ENCODE data around the gene PTTG1IP. TPM values are rescaled to one million over a fixed set of nuclear protein-coding genes. Genes with fewer than 3 reads are reported as not detected.

The PTTG1IP gene, protein sequence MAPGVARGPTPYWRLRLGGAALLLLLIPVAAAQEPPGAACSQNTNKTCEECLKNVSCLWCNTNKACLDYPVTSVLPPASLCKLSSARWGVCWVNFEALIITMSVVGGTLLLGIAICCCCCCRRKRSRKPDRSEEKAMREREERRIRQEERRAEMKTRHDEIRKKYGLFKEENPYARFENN
- total RNA-seq (2014; rRNA removed; shearing (Covaris generic)), result 94.1 and 99.0 TPM in 2 replicates

DNA sequence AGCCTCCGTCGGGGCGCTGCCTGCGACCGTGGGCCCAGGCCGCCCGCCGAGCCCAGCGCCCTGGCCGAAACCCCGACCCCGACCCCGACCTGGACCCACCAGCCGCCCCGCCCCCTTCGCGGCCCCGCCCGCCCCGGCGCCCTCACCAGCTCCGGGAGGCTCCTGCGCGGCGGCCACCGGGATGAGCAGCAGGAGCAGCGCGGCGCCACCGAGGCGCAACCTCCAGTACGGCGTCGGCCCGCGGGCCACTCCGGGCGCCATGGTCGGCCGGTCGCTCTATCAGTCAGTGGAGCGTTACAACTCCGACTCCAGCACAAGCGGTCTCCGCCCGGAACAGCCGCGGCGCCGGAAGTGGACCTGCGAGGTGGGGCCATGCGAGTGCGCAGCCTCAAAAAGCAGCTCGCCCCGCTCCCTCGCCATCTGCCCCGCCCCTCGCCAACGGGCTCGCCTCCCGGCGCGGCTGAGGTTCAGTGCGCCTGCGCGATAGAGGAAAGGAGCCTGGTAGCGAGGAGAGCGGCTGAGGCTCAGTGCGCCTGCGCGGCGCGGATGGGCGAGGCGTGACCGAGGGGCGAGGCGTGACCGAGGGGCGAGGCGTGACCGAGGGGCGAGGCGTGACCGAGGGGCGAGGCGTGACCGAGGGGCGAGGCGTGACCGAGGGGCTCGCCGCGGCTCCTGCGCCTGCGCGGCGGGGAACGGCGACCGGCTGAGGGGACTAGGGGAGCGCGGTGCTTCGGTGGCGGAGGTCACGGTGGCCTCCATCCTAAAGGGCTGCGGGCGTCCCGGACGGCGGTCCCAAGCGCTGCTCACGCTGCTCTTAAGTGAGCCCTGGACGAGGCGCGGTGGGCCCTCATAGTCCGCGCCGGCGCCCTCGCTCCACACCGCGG is at the start of gene PTTG1IP:
PTTG1IP (minus strand) TSS at position 335 of the 884 bp plus-strand sequence; CDS start at position 261, 74 bp downstream.

DNA sequence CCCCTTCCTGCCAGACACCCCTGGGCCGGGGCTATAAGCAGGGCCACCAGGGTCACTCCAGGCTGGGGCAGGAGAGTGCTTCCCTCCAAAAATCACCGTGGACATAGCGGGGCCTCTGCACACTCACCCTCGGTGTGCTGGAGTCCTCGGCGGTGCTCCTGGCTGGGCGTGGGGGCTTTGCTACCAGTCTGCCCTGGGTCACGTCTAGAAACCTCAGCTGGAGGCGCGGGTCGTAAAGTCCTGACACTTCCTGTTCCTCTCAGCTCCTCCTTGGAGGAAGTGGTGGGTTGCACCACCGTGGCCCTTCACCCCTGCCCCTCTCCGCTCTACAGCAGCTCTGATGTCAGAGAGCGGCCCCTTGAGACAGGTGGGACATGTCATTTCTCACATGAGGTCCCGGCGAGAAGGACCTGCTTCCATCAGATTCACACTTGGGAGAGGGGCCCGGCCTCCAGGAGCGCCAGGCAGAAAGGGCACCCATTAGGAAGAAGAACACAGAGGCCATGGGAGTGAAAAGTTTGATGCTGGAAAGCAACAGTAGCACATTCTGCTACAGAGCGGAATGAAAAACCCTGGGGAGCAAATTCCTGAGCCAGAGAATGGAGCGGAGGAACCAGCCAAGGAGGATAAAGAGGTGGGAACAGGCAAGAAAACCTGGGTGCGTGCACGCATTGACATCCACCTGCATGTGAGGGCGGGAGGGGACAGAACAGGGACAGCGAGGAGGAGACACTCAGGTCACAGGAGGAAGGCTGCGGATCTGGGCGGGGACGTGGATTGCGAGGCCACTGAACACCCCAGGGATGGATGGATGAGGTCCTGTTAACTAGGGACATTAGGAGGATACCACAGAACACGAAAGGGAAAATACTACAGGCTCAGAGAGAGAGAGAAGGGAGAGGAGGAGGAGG is 47.5 kb upstream of the PTTG1IP start, which contains the start of gene ITGB2:
ITGB2 (minus strand) TSS at position 206 of the 911 bp plus-strand sequence. CDS start 10,117 bp downstream, outside the sequence.

DNA sequence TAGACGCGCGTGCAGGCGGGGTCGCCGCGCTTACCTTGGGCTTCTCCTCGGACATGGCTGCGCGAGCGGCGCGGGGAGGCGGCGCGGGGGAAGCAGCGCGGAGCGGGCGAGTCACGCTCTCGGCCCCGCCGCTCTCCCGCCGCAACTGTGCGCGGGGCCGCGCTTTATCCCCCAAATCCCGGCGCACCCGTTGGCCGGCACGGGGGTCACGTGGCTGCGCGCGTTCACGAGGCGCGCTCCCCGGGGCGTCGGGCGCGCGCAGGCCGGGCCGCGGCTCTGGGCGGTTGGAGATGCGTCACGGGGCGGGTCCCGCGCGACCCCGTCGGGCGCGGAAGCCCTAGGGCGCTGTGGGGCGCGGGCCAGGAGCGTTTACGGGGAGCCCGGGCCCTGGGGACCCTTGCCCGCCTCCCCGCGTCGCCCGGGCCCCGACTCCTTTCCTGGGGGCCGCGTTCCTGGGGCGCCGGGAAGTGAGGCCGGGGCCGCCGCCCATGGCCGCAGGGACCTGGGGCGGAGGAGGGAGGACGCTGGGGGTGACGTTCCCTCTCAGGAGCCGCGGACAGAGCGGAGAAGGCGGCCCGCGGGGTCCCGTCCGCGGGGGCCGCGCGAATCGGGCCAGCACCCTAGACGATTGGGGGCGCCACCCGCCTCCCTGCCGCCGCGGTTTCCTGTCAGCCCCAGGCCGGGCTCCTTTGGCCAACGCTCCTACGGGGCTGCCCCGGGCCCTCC is 55.4 kb downstream of the PTTG1IP start, which contains the start of gene SUMO3:
SUMO3 (minus strand) TSS at position 149 of the 726 bp plus-strand sequence; CDS start at position 55, 94 bp downstream.

DNA sequence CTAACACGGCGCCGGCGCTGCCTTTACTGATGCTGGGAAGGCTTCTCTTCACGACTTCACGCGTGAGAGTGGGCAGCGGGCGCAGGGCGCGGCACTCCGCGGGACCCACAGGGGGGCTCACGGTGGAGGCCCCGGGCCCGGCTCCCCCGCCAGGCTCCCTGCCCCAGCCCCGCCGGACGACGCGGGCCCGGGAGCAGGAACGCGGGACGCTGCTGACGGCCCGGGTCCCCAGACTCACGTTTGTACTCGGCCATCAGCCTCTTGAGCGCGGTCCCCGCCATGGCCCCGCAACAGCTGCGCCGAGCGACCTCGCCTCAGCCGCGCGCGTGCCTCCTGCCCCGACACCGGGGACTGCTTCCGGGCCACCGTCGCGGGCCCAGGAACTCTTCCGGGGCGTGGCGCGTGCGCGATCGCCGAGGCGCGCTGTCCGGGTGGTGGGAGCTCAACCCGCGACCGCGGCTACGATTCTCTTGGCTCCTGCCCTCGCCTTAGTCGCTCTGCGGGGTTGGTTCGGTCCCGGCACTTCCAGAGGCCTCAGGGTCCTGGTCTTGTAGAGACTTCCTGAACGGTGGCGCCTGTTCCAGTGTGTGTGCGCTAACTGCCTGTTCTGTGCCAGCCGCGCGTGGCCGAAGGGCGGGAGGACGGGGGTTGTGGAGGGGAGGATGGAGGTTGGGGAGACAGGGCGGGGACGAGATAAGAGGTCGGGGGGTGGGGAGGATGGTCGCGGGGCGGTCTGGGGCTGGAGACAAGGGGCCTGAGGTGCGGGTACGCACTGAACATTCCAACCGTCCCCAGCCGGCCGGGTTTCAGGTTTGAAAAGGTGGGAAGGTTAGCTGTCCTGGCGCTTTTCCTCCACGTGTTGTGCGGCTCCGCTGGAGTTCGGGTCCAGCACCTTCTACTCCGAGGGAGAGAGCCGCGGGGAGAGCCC is 71.8 kb downstream of the PTTG1IP start, which contains the start of gene UBE2G2:
UBE2G2 (minus strand) TSS at position 353 of the 928 bp plus-strand sequence; CDS start at position 281, 72 bp downstream.

Other genes starting within 250 kb of the PTTG1IP start
- not detected in 2 replicates for gene KRTAP10-9, start 246.6 kb downstream of the PTTG1IP start, total RNA-seq (2014; rRNA removed; shearing (Covaris generic))
- not detected in 2 replicates for gene KRTAP10-10, start 236.3 kb downstream of the PTTG1IP start, total RNA-seq (2014; rRNA removed; shearing (Covaris generic))
- not detected in 2 replicates for gene KRTAP10-11, start 227.3 kb downstream of the PTTG1IP start, total RNA-seq (2014; rRNA removed; shearing (Covaris generic))
- not detected in 2 replicates for gene KRTAP12-4, start 219.0 kb downstream of the PTTG1IP start, total RNA-seq (2014; rRNA removed; shearing (Covaris generic))
- gene KRTAP12-3, start 215.8 kb downstream of the PTTG1IP start, total RNA-seq (2014; rRNA removed; shearing (Covaris generic)), result not detected in 2 replicates
- gene KRTAP12-2, start 206.8 kb downstream of the PTTG1IP start, total RNA-seq (2014; rRNA removed; shearing (Covaris generic)), result not detected in 2 replicates
- not detected in 2 replicates for gene KRTAP12-1, start 191.5 kb downstream of the PTTG1IP start, total RNA-seq (2014; rRNA removed; shearing (Covaris generic))
- gene KRTAP10-12, start 176.5 kb downstream of the PTTG1IP start, total RNA-seq (2014; rRNA removed; shearing (Covaris generic)), result not detected in 2 replicates
- not detected in 2 replicates for gene TSPEAR, start 162.1 kb downstream of the PTTG1IP start, total RNA-seq (2014; rRNA removed; shearing (Covaris generic))
- 97.2 and 114 TPM in 2 replicates for gene UBE2G2, start 71.9 kb downstream of the PTTG1IP start, total RNA-seq (2014; rRNA removed; shearing (Covaris generic))
- gene SUMO3, start 55.6 kb downstream of the PTTG1IP start, total RNA-seq (2014; rRNA removed; shearing (Covaris generic)), result 52.6 and 57.9 TPM in 2 replicates
- 1.7 and 1.8 TPM in 2 replicates for gene ITGB2, start 47.2 kb upstream of the PTTG1IP start, total RNA-seq (2014; rRNA removed; shearing (Covaris generic))
- gene SLX9, start 66.3 kb upstream of the PTTG1IP start, total RNA-seq (2014; rRNA removed; shearing (Covaris generic)), result 40.7 and 46.2 TPM in 2 replicates
- 8.6 and 11.6 TPM in 2 replicates for gene ADARB1, start 200.9 kb upstream of the PTTG1IP start, total RNA-seq (2014; rRNA removed; shearing (Covaris generic))

All from A375 (cell line).